ENCODE results near the gene GLIPR1.
"Not testable (repeated sequence)": the region's sequence is repeated elsewhere in the genome, so short reads cannot be mapped to it uniquely, and the experiment has no call there.

GLIPR1 gene

DNA sequence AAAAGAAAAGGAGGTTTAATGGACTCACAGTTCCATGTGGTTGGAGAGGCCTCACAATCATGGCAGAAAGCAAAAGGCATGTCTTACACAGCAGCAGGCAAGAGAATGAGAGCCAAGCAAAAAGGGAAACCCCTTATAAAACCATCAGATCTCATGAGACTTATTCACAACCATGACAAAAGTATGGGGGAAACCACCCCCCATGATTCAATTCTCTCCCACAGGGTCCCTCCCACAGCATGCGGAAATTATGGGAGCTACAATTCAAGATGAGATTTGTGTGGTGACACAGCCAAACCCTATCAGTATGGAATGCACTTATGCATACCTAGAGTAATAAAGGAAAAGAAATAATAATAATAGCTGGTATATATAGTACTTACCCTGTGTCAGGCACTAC lies 4.5 kb upstream of the GLIPR1 start:
- no peak for DNase-seq

DNA sequence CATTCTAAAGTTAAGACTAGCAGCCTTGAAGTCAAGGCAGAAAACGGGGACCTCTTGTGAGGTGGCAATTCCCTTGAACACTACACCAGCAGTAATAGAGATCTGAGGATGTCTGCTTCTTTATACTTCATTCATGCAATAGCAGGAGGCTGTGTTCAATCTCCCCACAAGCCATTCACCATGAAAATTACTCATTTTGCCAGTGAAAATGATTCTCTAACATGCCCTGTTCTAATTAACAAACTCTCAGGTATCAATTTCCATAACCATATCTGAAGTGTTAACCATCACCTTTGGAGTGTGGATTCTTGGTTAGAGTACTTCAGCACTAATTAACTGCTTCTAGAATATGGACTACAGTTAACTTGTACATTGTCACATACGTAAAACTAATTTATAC lies 3.4 kb upstream of the GLIPR1 start:
- no peak for DNase-seq

- no peak for DNase-seq
These were observed 2.3 kb upstream of the GLIPR1 start for GRCh38 chr12:75478116-75478794.

DNA sequence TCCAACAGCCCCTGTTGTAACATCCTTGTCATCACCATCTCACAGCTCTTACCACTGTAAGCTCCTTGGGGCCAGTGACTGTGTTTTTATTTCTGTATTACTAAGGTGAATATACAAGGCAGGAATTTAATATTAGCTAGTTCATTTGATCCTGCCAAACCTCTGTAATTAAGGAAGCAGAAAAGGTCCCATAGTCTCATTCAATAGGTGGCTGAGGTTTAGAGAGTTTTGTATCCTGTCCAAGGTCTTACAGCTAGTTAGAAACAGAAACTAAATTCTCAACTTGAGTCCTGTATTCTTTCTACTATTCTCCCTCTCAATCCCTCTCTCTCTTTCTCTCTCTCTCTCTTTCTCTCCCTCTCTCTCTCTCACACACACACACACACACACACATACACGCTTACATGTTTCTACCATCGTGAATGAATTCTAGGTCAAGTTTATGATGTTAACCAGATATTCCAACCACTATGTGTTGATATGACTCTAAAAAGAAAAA lies 543 bp upstream of the GLIPR1 start:
- DNase-seq, result no peak

GRCh38 chr12:75481013-75481705 lies 604 bp downstream of the GLIPR1 start:
- no peak for DNase-seq

GRCh38 chr12:75481774-75482173 lies 1.2 kb downstream of the GLIPR1 start:
- DNase-seq, result no peak

DNA sequence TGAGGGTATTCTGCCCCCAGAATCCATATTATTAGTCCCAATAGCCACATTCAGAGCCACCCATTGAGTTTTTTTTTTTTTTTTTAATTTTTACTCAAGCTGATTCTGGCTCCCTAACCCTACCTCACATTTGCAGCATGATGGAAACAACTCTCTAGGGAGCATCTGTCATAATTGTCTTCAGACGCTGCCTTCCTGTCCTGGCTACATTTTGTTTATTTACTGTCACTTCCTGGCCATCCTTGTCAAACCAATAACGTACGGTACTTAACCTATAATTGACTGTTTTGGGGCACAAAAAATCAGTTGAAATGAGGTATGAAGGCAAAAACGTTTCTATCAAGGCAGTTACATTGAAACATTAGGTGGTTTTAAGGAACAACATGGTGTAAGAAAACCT lies 2.1 kb downstream of the GLIPR1 start:
- DNase-seq, result no peak

DNA sequence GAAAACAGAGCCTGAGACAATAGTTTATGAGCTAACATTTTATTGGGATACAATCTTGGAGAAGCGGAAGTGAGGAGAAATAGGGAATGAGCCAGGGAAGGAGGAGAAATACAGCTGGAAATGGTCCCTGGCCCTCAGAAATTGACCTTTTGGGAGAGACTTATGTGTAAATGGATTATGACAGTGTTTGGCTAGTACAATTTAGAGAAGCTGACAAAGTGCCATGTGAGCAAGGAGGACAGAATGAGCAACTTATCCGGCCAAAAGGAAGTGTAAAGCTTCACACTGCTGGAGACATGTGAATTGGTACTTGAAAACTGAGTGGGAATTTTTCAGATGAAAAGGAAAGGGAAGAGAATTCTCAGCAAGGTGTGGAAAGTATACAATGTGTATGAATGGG lies 2.9 kb downstream of the GLIPR1 start:
- no peak for DNase-seq

- DNase-seq, result not testable (repeated sequence)
These were observed 3.9 kb downstream of the GLIPR1 start for GRCh38 chr12:75484450-75484849.

DNA sequence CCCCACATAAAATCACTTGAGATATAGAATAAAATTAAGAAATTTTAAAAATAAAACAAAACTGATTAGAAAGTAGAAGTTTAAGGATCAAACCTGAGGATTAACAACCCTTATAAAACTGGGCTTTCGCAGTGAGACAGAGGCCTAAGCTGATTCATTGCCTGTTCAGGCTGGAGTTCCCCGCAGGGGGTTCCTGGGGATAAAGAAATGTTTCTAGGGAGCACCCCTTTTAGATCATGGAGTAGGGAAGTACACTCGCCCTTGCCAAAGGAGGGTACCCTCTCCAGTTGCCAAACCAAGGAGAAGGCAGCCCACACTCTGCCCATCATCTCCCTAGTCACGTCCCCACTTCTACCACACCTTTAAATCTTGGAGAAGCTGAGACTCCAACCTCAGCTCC lies 6.8 kb downstream of the GLIPR1 start:
- DNase-seq, result no peak

GRCh38 chr12:75488553-75488952 lies 8.0 kb downstream of the GLIPR1 start:
- DNase-seq, result no peak

GRCh38 chr12:75489187-75489586 lies 8.6 kb downstream of the GLIPR1 start:
- no peak for DNase-seq

- no peak for DNase-seq
These were observed 9.2 kb downstream of the GLIPR1 start for GRCh38 chr12:75489613-75490210.

DNA sequence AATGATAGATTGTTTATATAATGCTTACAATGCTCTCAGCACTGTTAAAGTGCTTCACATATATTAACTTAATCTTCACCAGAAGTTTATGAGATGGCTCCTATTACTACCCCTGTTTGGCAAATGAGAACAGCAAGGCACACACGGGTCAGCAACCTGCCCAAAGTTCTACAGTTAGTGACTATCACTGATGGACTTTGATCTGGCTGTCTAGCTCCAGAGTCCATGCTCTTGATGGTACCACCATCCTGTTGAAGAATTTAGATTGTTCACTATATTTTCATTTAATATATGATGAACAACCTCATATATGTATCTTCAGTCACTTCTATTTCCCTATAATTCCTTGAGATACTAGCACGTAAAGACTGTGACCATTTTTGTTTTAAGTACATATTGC lies 10.6 kb downstream of the GLIPR1 start:
- no peak for DNase-seq

DNA sequence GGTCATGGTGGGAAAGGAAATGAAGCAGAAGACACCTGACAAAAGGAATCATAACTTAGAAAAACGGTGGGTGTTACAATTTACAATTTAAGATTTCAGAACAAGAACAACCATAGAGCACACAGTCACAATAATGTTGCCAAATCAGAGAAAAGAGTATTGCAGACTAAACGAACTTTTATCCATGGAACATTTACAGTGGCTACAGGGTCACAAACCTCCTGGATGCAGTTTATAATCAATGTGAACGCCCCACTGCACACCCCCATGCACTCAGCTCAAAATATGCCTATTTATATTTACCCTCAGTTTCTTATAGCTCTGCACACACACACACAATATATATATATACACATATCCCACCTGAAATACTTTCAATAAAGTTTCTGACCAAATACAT lies 22.9 kb downstream of the GLIPR1 start:
- DNase-seq, result no peak

- no peak for DNase-seq
These were observed 23.3 kb downstream of the GLIPR1 start for GRCh38 chr12:75503866-75504265.

DNA sequence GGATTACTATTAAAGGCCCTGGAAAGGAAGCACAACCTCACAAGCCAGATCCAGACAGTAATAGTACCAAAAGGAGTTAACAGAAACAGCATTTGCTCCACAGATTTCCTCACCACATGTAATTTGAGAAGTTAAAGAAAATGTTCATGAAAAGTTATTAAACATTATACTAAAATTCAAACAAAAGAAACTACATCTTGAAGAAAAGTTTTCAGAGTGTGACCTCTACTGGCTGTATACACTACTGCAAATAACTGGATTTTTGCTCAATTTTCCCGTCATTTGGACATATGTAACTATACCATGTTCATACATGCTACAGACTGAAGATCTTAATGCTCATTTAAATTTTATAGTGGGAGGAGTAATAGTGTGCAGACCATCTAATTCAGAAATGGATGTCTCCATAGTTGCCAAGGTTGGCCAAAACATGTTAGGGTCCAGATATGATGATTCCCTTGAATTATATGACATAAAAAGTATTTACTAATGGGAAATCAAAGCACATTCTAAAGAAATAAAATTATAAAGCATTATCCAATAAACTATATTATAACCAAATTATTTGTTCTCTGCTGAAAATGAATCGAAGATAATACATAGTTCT lies 25.3 kb downstream of the GLIPR1 start:
- DNase-seq, result no peak

DNA sequence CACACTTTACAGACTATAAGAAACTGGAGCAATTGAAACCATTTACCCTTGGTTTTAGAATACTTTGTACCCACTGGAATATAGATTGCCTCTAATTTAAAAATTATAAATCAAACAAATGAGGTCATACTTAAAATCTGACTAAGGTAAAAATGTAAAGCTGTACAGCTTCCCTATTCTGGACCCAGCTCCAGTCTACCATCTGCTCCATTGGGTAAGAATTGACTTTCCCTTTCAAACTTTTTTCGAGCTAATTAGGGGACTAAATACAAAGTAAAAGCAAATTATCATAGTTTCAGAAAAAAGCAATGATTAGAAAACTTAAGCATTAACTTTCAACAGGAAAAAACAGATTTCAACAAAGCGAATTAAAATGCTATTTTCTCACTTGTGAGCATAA lies 26.5 kb downstream of the GLIPR1 start:
- DNase-seq, result no peak

- DNase-seq, result no peak
These were observed 27.6 kb downstream of the GLIPR1 start for GRCh38 chr12:75508159-75508558.

- DNase-seq, result no peak
These were observed 29.1 kb downstream of the GLIPR1 start for GRCh38 chr12:75509621-75510020.

GRCh38 chr12:75511116-75512048 lies 30.8 kb downstream of the GLIPR1 start, which contains the start of gene KRR1:
Gene KRR1 (minus strand): TSS chr12:75511609. CDS start chr12:75511597, 12 bp downstream.
- peak; percentile 80 for DNase-seq

DNA sequence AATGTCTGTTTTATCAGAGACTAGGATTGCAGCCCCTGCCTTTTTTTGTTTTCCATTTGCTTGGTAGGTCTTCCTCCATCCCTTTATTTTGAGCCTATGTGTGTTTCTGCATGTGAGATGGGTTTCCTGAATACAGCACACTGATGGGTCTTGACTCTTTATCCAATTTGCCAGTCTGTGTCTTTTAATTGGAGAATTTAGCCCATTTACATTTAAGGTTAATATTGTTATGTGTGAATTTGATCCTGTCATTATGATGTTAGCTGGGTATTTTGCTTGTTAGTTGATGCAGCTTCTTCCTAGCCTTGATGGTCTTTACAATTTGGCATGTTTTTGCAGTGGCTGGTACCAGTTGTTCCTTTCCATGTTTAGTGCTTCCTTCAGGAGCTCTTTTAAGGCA lies 40.7 kb downstream of the GLIPR1 start:
- not testable (repeated sequence) for DNase-seq
